Lower leg skin (tissue), 4 donors: Measurements from ENCODE around the gene CLRN3. TPM values are rescaled to one million over a fixed set of nuclear protein-coding genes. Genes with fewer than 3 reads are reported as not detected.

Experiments
- DNase-seq, 2 donors: peaks; one replicate each; pipeline ENCODE4 v3.0.0-alpha.2; 2019; ENCODE audit warnings: low spot score in 2 of 2
- H3K4me3 ChIP-seq: fragments of 200-600 bp; sonication (generic); 2 replicates; pipeline ENCODE4 v1.5.1; 2017; ENCODE audit warnings: mild to moderate bottlenecking, low read depth; ENCODE audit not compliant: poor library complexity, severe bottlenecking
- CTCF ChIP-seq, 3 donors: fragments of 450-650 bp; IDR thresholded peaks; one replicate each; pipeline ENCODE4 v1.5.1; 2016; ENCODE audit warnings: antibody characterized with exemption in 3 of 3, mild to moderate bottlenecking in 3 of 3, moderate library complexity in 2 of 3
- POLR2A ChIP-seq, 2 donors: fragments of 450-650 bp; IDR thresholded peaks; one replicate each; pipeline ENCODE4 v1.6.1; 2016 to 2017; ENCODE audit warnings: antibody characterized with exemption in 2 of 2, mild to moderate bottlenecking in 1 of 2, moderate library complexity in 1 of 2
- WGBS, 2 donors: methylation state at CpG; one replicate each; pipeline ENCODE4 v1.1.5; 2018; 5-methylcytosine and 5-hydroxymethylcytosine counted together
- intact Hi-C: fragments of 100-400 bp; cut with DNase I; formaldehyde crosslinking; loops from one replicate; pipeline ENCODE4 v1.15.0; 2023; ENCODE audit warnings: low total_unique reads
- total RNA-seq, 4 donors: library from RNA; depleted of rRNA; stranded (reverse); fragments of >200 nt; gene quantifications; one replicate each; pipeline ENCODE4 v1.1.0, GENCODE V29; 2016

The CLRN3 gene
- total RNA-seq, 4 donors from 2014 or later, result not detected

- no peak overlapping the region for H3K4me3 ChIP-seq
- DNase-seq, result peak in 1 of 2 donors; percentile 49
- 90 to 92% methylated on average over 10 of the region's 10 CpGs for WGBS, 2 donors
- TF ChIP-seq POLR2A (IDR thresholded peaks at IDR 0.05) (no peak), CTCF (IDR thresholded peaks at IDR 0.05) (no peak)
- intact Hi-C loops, result no loop called here
Measured at GRCh38 chr10:127883516-127883915, 9.2 kb downstream of the CLRN3 start.

GRCh38 chr10:127882801-127883459 lies 9.8 kb downstream of the CLRN3 start:
- no peak overlapping the region for H3K4me3 ChIP-seq
- peak in 1 of 2 donors; percentile 81 for DNase-seq
- no peak for TF ChIP-seq CTCF (IDR thresholded peaks at IDR 0.05)
- no peak for TF ChIP-seq POLR2A (IDR thresholded peaks at IDR 0.05)
- intact Hi-C loops, result no loop called here
- 69 to 71% methylated on average over 4 of the region's 4 CpGs for WGBS, 2 donors

GRCh38 chr10:127882391-127882790 lies 10.3 kb downstream of the CLRN3 start:
- intact Hi-C loops, result no loop called here
- TF ChIP-seq POLR2A (IDR thresholded peaks at IDR 0.05) (no peak), CTCF (IDR thresholded peaks at IDR 0.05) (no peak)
- DNase-seq, result peak in 1 of 2 donors; percentile 56

GRCh38 chr10:127881262-127881661 lies 11.5 kb downstream of the CLRN3 start:
- intact Hi-C loops, result no loop called here
- no peak overlapping the region for H3K4me3 ChIP-seq
- DNase-seq, result peak in 1 of 2 donors; percentile 72
- TF ChIP-seq POLR2A (IDR thresholded peaks at IDR 0.05) (no peak), CTCF (IDR thresholded peaks at IDR 0.05) (no peak)
- whole genome bisulfite sequencing, 2 donors, result 95 to 96% methylated on average over 8 of the region's 8 CpGs

More at GRCh38 chr10:127882391-127882790, 10.3 kb downstream of the CLRN3 start:
- 79 to 86% methylated on average over 8 of the region's 8 CpGs for WGBS, 2 donors
- H3K4me3 ChIP-seq, result no peak overlapping the region

- intact Hi-C loops, result no loop called here
- peak; percentile 32 to 75 for DNase-seq
- no peak for TF ChIP-seq POLR2A (IDR thresholded peaks at IDR 0.05)
- TF ChIP-seq CTCF (IDR thresholded peaks at IDR 0.05), result no peak
- 36 to 84% methylated on average over 1 to 2 of the region's 2 CpGs for WGBS, 2 donors
- H3K4me3 ChIP-seq, result no peak overlapping the region
Measured at GRCh38 chr10:127880557-127880956, 12.2 kb downstream of the CLRN3 start.
